Measurements from ENCODE around the gene WFDC2. TPM values are rescaled to one million over a fixed set of nuclear protein-coding genes. Genes with fewer than 3 reads are reported as not detected.

The WFDC2 gene
- total and polyA plus RNA-seq, 2 experiments from 2014 or later, result not detected

GRCh38 chr20:45500022-45500421 lies 30.5 kb downstream of the WFDC2 start:
- H3K27me3 ChIP-seq (replicated peaks; ENCODE audit: insufficient read depth), result peaks cover 16% of the 10 kb centered on the region; the same call in 1 of the 2 replicates
- DNase-seq, result no peak
- H3K4me1 ChIP-seq (ENCODE audit: insufficient read depth), result no peaks in the 10 kb centered on the region
- H2AFZ ChIP-seq, result no peak overlapping the region
- H3K4me3 ChIP-seq, result no peak overlapping the region
- no peak overlapping the region for H3K27ac ChIP-seq
- no peak overlapping the region for H3K9ac ChIP-seq
- H3K36me3 ChIP-seq (ENCODE audit: low read depth), result no peaks in the 10 kb centered on the region
- in situ Hi-C loops (cut with MboI), result loop anchor here (5.0 kb wide), 1 partner anchor 52 kb away; no protein-coding TSS in a partner anchor
- H3K9me2 ChIP-seq (ENCODE audit: insufficient read depth), result no peaks in the 10 kb centered on the region
- no peaks in the 10 kb centered on the region for H3F3A ChIP-seq (ENCODE audit: insufficient read depth)
- H4K20me1 ChIP-seq (ENCODE audit: insufficient read depth), result no peaks in the 10 kb centered on the region
- H3K9me3 ChIP-seq (ENCODE audit: low read depth), result no peaks in the 10 kb centered on the region
- H3K79me2 ChIP-seq (ENCODE audit: insufficient read depth), result no peaks in the 10 kb centered on the region
- TF ChIP-seq EZH2 (IDR thresholded peaks at IDR 0.05; ENCODE audit: insufficient read depth, poor library complexity, severe bottlenecking) (no peak), EZH2phosphoT487 (IDR thresholded peaks at IDR 0.05; ENCODE audit: insufficient read depth, low read depth) (no peak)
- no peak overlapping the region for H3K4me2 ChIP-seq (ENCODE audit: unreplicated experiment)
- 49 to 53% methylated on average over 6 of the region's 6 CpGs for WGBS, 2 experiments (ENCODE audit: low coverage in 1 of 2, low lambda C conversion rate in 2 of 2, missing lambda C conversion rate in 2 of 2)

DNA sequence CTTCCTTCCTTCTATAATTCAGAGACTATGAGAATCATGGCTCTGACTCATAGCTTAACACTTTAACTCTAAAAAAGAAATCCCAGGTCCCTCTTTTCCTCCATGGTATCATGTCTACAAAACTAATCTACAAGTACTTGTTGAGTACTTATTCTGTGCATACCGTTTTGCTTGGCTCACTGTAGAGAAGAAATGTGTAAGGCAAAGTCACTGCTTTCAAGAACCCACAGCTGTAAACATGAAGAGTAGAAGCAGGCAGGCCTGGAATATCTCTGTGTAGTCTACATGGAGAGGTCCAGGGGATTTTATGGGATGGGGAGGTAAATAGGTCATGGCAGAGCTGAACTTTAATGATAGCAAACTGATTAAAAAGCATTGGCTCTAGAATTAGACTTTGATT lies 32.0 kb downstream of the WFDC2 start:
- no peak for DNase-seq
- H3K9me3 ChIP-seq (ENCODE audit: low read depth), result no peaks in the 10 kb centered on the region
- no peak overlapping the region for H3K9ac ChIP-seq
- no peaks in the 10 kb centered on the region for H3F3A ChIP-seq (ENCODE audit: insufficient read depth)
- no peaks in the 10 kb centered on the region for H3K4me1 ChIP-seq (ENCODE audit: insufficient read depth)
- TF ChIP-seq EZH2phosphoT487 (IDR thresholded peaks at IDR 0.05; ENCODE audit: insufficient read depth, low read depth), result no peak
- TF ChIP-seq EZH2 (IDR thresholded peaks at IDR 0.05; ENCODE audit: insufficient read depth, poor library complexity, severe bottlenecking), result no peak
- peaks cover 16% of the 10 kb centered on the region; the same call in 1 of the 2 replicates for H3K27me3 ChIP-seq (replicated peaks; ENCODE audit: insufficient read depth)
- no peak overlapping the region for H3K4me2 ChIP-seq (ENCODE audit: unreplicated experiment)
- no peak overlapping the region for H2AFZ ChIP-seq
- no peaks in the 10 kb centered on the region for H3K36me3 ChIP-seq (ENCODE audit: low read depth)
- H3K4me3 ChIP-seq, result no peak overlapping the region
- no peaks in the 10 kb centered on the region for H3K79me2 ChIP-seq (ENCODE audit: insufficient read depth)
- no peaks in the 10 kb centered on the region for H4K20me1 ChIP-seq (ENCODE audit: insufficient read depth)
- in situ Hi-C loops (cut with MboI), result loop anchor here (5.0 kb wide), 1 partner anchor 51 kb away; no protein-coding TSS in a partner anchor
- no peak overlapping the region for H3K27ac ChIP-seq
- H3K9me2 ChIP-seq (ENCODE audit: insufficient read depth), result no peaks in the 10 kb centered on the region
- WGBS, 2 experiments (ENCODE audit: low coverage in 1 of 2, low lambda C conversion rate in 2 of 2, missing lambda C conversion rate in 2 of 2), result 28 to 43% methylated on average over 1 of the region's 1 CpG

- H3K4me1 ChIP-seq (ENCODE audit: insufficient read depth), result no peaks in the 10 kb centered on the region
- TF ChIP-seq EZH2phosphoT487 (IDR thresholded peaks at IDR 0.05; ENCODE audit: insufficient read depth, low read depth), result no peak
- no peak for TF ChIP-seq EZH2 (IDR thresholded peaks at IDR 0.05; ENCODE audit: insufficient read depth, poor library complexity, severe bottlenecking)
- no peak overlapping the region for H2AFZ ChIP-seq
- no peak overlapping the region for H3K4me2 ChIP-seq (ENCODE audit: unreplicated experiment)
- H3K9ac ChIP-seq, result no peak overlapping the region
- peaks cover 17% of the 10 kb centered on the region; the same call in 1 of the 2 replicates for H3K27me3 ChIP-seq (replicated peaks; ENCODE audit: insufficient read depth)
- in situ Hi-C loops (cut with MboI), result loop anchor here (5.0 kb wide), 1 partner anchor 50 kb away; no protein-coding TSS in a partner anchor
- H3K79me2 ChIP-seq (ENCODE audit: insufficient read depth), result no peaks in the 10 kb centered on the region
- no peak overlapping the region for H3K4me3 ChIP-seq
- H3K27ac ChIP-seq, result no peak overlapping the region
- 3 to 16% methylated on average over 1 of the region's 1 CpG for WGBS, 2 experiments (ENCODE audit: low coverage in 1 of 2, low lambda C conversion rate in 2 of 2, missing lambda C conversion rate in 2 of 2)
- no peaks in the 10 kb centered on the region for H3K36me3 ChIP-seq (ENCODE audit: low read depth)
- H3K9me2 ChIP-seq (ENCODE audit: insufficient read depth), result no peaks in the 10 kb centered on the region
- no peaks in the 10 kb centered on the region for H3K9me3 ChIP-seq (ENCODE audit: low read depth)
- no peaks in the 10 kb centered on the region for H4K20me1 ChIP-seq (ENCODE audit: insufficient read depth)
- H3F3A ChIP-seq (ENCODE audit: insufficient read depth), result no peaks in the 10 kb centered on the region
- no peak for DNase-seq
These were observed 33.0 kb downstream of the WFDC2 start for GRCh38 chr20:45502561-45502960.

GRCh38 chr20:45503403-45503802 lies 33.9 kb downstream of the WFDC2 start:
- WGBS, 2 experiments (ENCODE audit: low coverage in 1 of 2, low lambda C conversion rate in 2 of 2, missing lambda C conversion rate in 2 of 2), result 24 to 27% methylated on average over 2 of the region's 2 CpGs
- in situ Hi-C loops (cut with MboI), result loop anchor here (5.0 kb wide), 1 partner anchor 49 kb away; no protein-coding TSS in a partner anchor

More at GRCh38 chr20:45503403-45503802, 33.9 kb downstream of the WFDC2 start:
- H3K27me3 ChIP-seq (replicated peaks; ENCODE audit: insufficient read depth), result peaks cover 21% of the 10 kb centered on the region; the same call in 1 of the 2 replicates
- no peak overlapping the region for H3K4me2 ChIP-seq (ENCODE audit: unreplicated experiment)
- no peak overlapping the region for H3K27ac ChIP-seq
- no peaks in the 10 kb centered on the region for H3K4me1 ChIP-seq (ENCODE audit: insufficient read depth)
- no peaks in the 10 kb centered on the region for H3K79me2 ChIP-seq (ENCODE audit: insufficient read depth)
- no peak for DNase-seq
- no peaks in the 10 kb centered on the region for H4K20me1 ChIP-seq (ENCODE audit: insufficient read depth)
- no peaks in the 10 kb centered on the region for H3F3A ChIP-seq (ENCODE audit: insufficient read depth)
- no peak for TF ChIP-seq EZH2 (IDR thresholded peaks at IDR 0.05; ENCODE audit: insufficient read depth, poor library complexity, severe bottlenecking)
- TF ChIP-seq EZH2phosphoT487 (IDR thresholded peaks at IDR 0.05; ENCODE audit: insufficient read depth, low read depth), result no peak
- no peaks in the 10 kb centered on the region for H3K36me3 ChIP-seq (ENCODE audit: low read depth)
- no peak overlapping the region for H3K4me3 ChIP-seq
- no peak overlapping the region for H2AFZ ChIP-seq
- H3K9ac ChIP-seq, result no peak overlapping the region
- no peaks in the 10 kb centered on the region for H3K9me3 ChIP-seq (ENCODE audit: low read depth)
- no peaks in the 10 kb centered on the region for H3K9me2 ChIP-seq (ENCODE audit: insufficient read depth)

All from GM23248 (cell line).